Keratinocyte (primary cell): Measurements from ENCODE around the gene POGZ. TPM values are rescaled to one million over a fixed set of nuclear protein-coding genes. Genes with fewer than 3 reads are reported as not detected.
"Not testable (repeated sequence)": the region's sequence is repeated elsewhere in the genome, so short reads cannot be mapped to it uniquely, and the experiment has no call there.

Experiments
- DNase-seq: peaks from one replicate; pipeline ENCODE4 v3.0.0-alpha.2; 2011; ENCODE audit warnings: low read depth, missing footprints, low spot score
- FAIRE-seq: peaks from 2 replicates; lab custom pipeline; 2011; peaks lifted over from hg19 to GRCh38; lab: Jason Lieb, UNC
- H2AFZ ChIP-seq: 2 replicates; pipeline ENCODE4 v1.6.0; 2012; ENCODE audit warnings: low read length, control low read depth, inconsistent platforms; ENCODE audit not compliant: control insufficient read depth
- H3K27ac ChIP-seq: 2 replicates; pipeline ENCODE4 v1.5.1; 2011; ENCODE audit warnings: low read length; ENCODE audit not compliant: control insufficient read depth, insufficient read depth
- H3K27me3 ChIP-seq: 3 replicates; pipeline ENCODE4 v1.6.0; 2011; ENCODE audit warnings: low read length; ENCODE audit not compliant: control insufficient read depth, insufficient read depth; ENCODE audit errors: extremely low read depth
- H3K36me3 ChIP-seq, 2 experiments: 2 replicates in 1 of 2; 3 replicates in 1 of 2; pipeline ENCODE4 v1.5.1; 2011; ENCODE audit warnings: low read length in 2 of 2, mild to moderate bottlenecking in 1 of 2; ENCODE audit not compliant: control insufficient read depth in 2 of 2, insufficient read depth in 2 of 2; ENCODE audit errors: extremely low read depth in 1 of 2
- H3K4me1 ChIP-seq: 3 replicates; pipeline ENCODE4 v1.5.1; 2011; ENCODE audit warnings: low read length; ENCODE audit not compliant: control insufficient read depth, insufficient read depth; ENCODE audit errors: extremely low read depth
- H3K4me2 ChIP-seq: 3 replicates; pipeline ENCODE4 v1.6.0; 2011; ENCODE audit warnings: low read depth, low read length; ENCODE audit not compliant: control insufficient read depth, insufficient read depth; ENCODE audit errors: extremely low read depth
- H3K4me3 ChIP-seq, 3 experiments: fragments of 200-600 bp in 1 of 3; sonication (generic) in 1 of 3; 2 replicates in 2 of 3; 3 replicates in 1 of 3; pipeline ENCODE4 v1.5.1; 2011 to 2016; ENCODE audit warnings: low read length in 3 of 3, mild to moderate bottlenecking in 3 of 3, control low read depth in 2 of 3, inconsistent platforms in 1 of 3, low read depth in 1 of 3, mixed read lengths in 1 of 3, mixed run types in 1 of 3, moderate library complexity in 1 of 3; ENCODE audit not compliant: control insufficient read depth in 2 of 3, insufficient read depth in 2 of 3; ENCODE audit errors: extremely low read depth in 1 of 3
- H3K79me2 ChIP-seq: 2 replicates; pipeline ENCODE4 v1.6.0; 2012; ENCODE audit warnings: low read length; ENCODE audit not compliant: control insufficient read depth, insufficient read depth
- H3K9ac ChIP-seq: 3 replicates; pipeline ENCODE4 v1.6.0; 2011; ENCODE audit warnings: low read length; ENCODE audit not compliant: control insufficient read depth, insufficient read depth; ENCODE audit errors: extremely low read depth
- H3K9me1 ChIP-seq: 3 replicates; pipeline ENCODE4 v1.6.0; 2011; ENCODE audit warnings: low read length; ENCODE audit not compliant: control insufficient read depth, insufficient read depth; ENCODE audit errors: extremely low read depth
- H3K9me3 ChIP-seq: 2 replicates; pipeline ENCODE4 v1.5.1; 2012; ENCODE audit warnings: low read depth, low read length; ENCODE audit not compliant: control insufficient read depth
- H4K20me1 ChIP-seq: 3 replicates; pipeline ENCODE4 v1.6.0; 2011; ENCODE audit warnings: low read length; ENCODE audit not compliant: control insufficient read depth, insufficient read depth; ENCODE audit errors: extremely low read depth
- EZH2 ChIP-seq: IDR thresholded peaks from one replicate; pipeline ENCODE4 v1.6.1; 2012; ENCODE audit warnings: inconsistent platforms, mild to moderate bottlenecking, low read length, moderate library complexity
- dilution Hi-C: fragments of 300-500 bp; cut with MboI; formaldehyde crosslinking; loops from one replicate; pipeline ENCODE4 v1.7.0; 2020; ENCODE audit warnings: low sequenced_read_pairs; ENCODE audit not compliant: extremely low pct_ligation_motif_present
- polyA plus RNA-seq, 5 experiments: library from polyadenylated mRNA; depleted of rRNA in 3 of 5; stranded (reverse) in 3 of 5; stranded (forward) in 1 of 5; unstranded in 1 of 5; fragments of >200 nt; gene quantifications; 1 replicate in 1 of 5; 2 replicates in 3 of 5; 3 replicates in 1 of 5; pipeline versions ENCODE4 v1.2.1 to v1.2.3, GENCODE V29; 2011 to 2012; ENCODE audit warnings: missing spikeins in 2 of 5, low read depth in 1 of 5, low replicate concordance in 1 of 5
- TF ChIP-seq, protein P1 (sequence below), 3 experiments: IDR thresholded peaks in 1 of 3; conservative IDR thresholded peaks in 1 of 3; optimal IDR thresholded peaks in 1 of 3; 2 replicates in 2 of 3; 3 replicates in 1 of 3; pipeline versions ENCODE3 to v1.5.1; 2011; ENCODE audit warnings: low read length in 3 of 3, mild to moderate bottlenecking in 3 of 3, moderate library complexity in 2 of 3, control low read depth in 1 of 3, inconsistent platforms in 1 of 3; ENCODE audit not compliant: insufficient read depth in 2 of 3; ENCODE audit errors: extremely low read depth in 1 of 3

The POGZ gene
- polyA plus RNA-seq, 1 donor (not counting 4 experiments of a cell fraction or from before 2014, with no cell fraction given) = 29.9 TPM

DNA sequence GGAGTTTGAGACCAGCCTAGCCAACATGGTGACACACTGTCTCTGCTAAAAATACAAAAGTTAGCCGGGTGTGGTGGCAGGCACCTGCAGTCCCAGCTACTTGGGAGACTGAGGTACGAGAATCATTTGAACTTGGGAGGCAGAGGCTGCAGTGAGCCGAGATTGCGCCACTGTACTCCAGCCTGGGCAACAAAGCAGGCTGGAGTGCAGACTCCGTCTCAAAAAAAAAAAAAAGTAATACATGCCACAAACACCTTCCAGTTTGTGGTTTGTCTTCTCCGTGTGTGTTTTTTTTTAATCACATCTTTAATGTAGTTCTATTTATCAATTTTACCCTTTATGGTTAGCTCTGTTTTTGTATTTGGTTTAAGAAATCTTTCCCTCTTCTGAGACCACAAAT, 22.3 kb downstream of the POGZ start:
- Histone ChIP-seq H3K4me2 (no peak overlapping the region), H3K27ac (no peak overlapping the region), H3K9ac (no peak overlapping the region), H3K36me3 (peaks cover 9 to 21% of the 10 kb centered on the region in 2 experiments), H4K20me1 (peaks cover under 1% of the 10 kb centered on the region), H3K9me3 (no peaks in the 10 kb centered on the region), H3K4me3 (no peak overlapping the region), H2AFZ (no peak overlapping the region), H3K9me1 (no peaks in the 10 kb centered on the region), H3K4me1 (no peaks in the 10 kb centered on the region), H3K79me2 (peaks cover 70% of the 10 kb centered on the region), H3K27me3 (no peaks in the 10 kb centered on the region)
- FAIRE-seq = no peak
- dilution Hi-C loops = no loop called here
- TF ChIP-seq EZH2 = no peak
- TF ChIP-seq, protein P1, sequence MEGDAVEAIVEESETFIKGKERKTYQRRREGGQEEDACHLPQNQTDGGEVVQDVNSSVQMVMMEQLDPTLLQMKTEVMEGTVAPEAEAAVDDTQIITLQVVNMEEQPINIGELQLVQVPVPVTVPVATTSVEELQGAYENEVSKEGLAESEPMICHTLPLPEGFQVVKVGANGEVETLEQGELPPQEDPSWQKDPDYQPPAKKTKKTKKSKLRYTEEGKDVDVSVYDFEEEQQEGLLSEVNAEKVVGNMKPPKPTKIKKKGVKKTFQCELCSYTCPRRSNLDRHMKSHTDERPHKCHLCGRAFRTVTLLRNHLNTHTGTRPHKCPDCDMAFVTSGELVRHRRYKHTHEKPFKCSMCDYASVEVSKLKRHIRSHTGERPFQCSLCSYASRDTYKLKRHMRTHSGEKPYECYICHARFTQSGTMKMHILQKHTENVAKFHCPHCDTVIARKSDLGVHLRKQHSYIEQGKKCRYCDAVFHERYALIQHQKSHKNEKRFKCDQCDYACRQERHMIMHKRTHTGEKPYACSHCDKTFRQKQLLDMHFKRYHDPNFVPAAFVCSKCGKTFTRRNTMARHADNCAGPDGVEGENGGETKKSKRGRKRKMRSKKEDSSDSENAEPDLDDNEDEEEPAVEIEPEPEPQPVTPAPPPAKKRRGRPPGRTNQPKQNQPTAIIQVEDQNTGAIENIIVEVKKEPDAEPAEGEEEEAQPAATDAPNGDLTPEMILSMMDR (optimal IDR thresholded peaks at IDR 0.05 in 1 of 3, IDR thresholded peaks at IDR 0.05 in 1 of 3, conservative IDR thresholded peaks at IDR 0.05 in 1 of 3; ENCODE audit: extremely low read depth in 1 of 3, insufficient read depth in 2 of 3, low read length in 3 of 3) = no peak
- DNase-seq = no peak

DNA sequence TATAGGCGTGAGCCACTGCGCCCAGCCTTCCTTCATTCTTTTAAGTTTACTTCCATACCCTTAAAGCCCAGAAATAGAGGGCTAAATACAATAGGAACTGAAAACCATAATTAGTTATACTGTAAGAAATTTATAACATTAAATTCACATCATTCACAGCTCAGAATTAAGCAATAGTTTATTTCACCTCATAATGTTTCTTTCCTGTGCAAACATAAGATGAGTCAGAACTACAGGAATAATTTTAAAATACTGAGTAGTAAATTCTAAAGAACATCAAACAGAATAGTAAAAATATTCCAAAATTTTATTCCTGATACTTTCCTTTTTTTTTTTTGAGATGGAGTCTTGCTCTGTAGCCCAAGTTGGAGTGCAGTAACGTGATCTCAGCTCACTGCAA, 24.1 kb downstream of the POGZ start:
- Histone ChIP-seq H3K27ac (no peak overlapping the region), H3K9ac (no peak overlapping the region), H3K79me2 (peaks cover 63% of the 10 kb centered on the region), H3K9me1 (no peaks in the 10 kb centered on the region), H3K4me2 (no peak overlapping the region), H3K36me3 (peaks cover 5 to 9% of the 10 kb centered on the region in 2 experiments), H2AFZ (no peak overlapping the region), H4K20me1 (no peaks in the 10 kb centered on the region), H3K27me3 (no peaks in the 10 kb centered on the region), H3K9me3 (no peaks in the 10 kb centered on the region), H3K4me1 (no peaks in the 10 kb centered on the region), H3K4me3 (no peak overlapping the region)
- no peak for DNase-seq
- FAIRE-seq = no peak
- no peak for TF ChIP-seq EZH2
- TF ChIP-seq, protein P1 (optimal IDR thresholded peaks at IDR 0.05 in 1 of 3, IDR thresholded peaks at IDR 0.05 in 1 of 3, conservative IDR thresholded peaks at IDR 0.05 in 1 of 3; ENCODE audit: extremely low read depth in 1 of 3, insufficient read depth in 2 of 3, low read length in 3 of 3) = no peak
- dilution Hi-C loops = no loop called here

DNA sequence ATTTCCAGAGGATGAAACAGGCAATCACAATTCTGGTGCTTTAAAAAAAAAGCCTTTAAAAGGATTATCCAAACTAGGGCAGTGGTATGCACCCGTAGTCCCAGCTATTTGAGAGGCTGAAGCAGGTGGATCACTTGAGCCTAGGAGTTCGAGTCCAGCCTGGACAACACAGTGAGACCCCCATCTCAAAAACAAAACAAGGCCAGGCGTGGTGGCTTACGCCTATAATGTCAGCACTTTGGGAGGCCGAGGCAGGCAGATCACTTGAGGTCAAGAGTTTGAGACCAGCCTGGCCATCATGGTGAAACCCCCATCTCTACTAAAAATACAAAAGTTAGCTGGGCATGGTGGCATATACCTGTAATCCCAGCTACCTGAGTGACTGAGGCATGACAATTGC, 25.5 kb downstream of the POGZ start:
- peaks cover 52% of the 10 kb centered on the region for H3K79me2 ChIP-seq
- H3K27ac ChIP-seq, FAIRE-seq, H4K20me1 ChIP-seq, H3K9me1 ChIP-seq, dilution Hi-C loops, DNase-seq, H3K4me2 ChIP-seq, H3K4me1 ChIP-seq, H3K27me3 ChIP-seq, H3K9ac ChIP-seq, H3K9me3 ChIP-seq, H3K4me3 ChIP-seq, H2AFZ ChIP-seq: not testable (repeated sequence)
- peaks cover 5 to 12% of the 10 kb centered on the region in 2 experiments for H3K36me3 ChIP-seq
